Nephron progenitor cell (in vitro differentiated cells): ENCODE measurements around the gene XRN1.
"Not testable (repeated sequence)": the region's sequence is repeated elsewhere in the genome, so short reads cannot be mapped to it uniquely, and the experiment has no call there.

ENCODE experiments used
- DNase-seq: peaks from one replicate; pipeline ENCODE4 v3.0.0; 2021
- H3K27ac Mint-ChIP-seq: 2 replicates; pipeline ENCODE4 v1.8.0; 2021; ENCODE audit warnings: mild to moderate bottlenecking, moderate library complexity, mixed read lengths
- H3K27me3 Mint-ChIP-seq: 2 replicates; pipeline ENCODE4 v1.8.0; 2021; ENCODE audit warnings: mild to moderate bottlenecking, low read depth, mixed read lengths; ENCODE audit not compliant: poor library complexity
- H3K36me3 Mint-ChIP-seq: 2 replicates; pipeline ENCODE4 v1.8.0; 2021; ENCODE audit warnings: low read depth, mixed read lengths
- H3K4me1 Mint-ChIP-seq: 2 replicates; pipeline ENCODE4 v1.8.0; 2021; ENCODE audit warnings: mixed read lengths
- H3K4me3 Mint-ChIP-seq: 2 replicates; pipeline ENCODE4 v1.8.0; 2021; ENCODE audit warnings: mild to moderate bottlenecking, moderate library complexity, mixed read lengths
- H3K9me3 Mint-ChIP-seq: 2 replicates; pipeline ENCODE4 v1.8.0; 2021; ENCODE audit warnings: mild to moderate bottlenecking, moderate library complexity, mixed read lengths
- TF ChIP-seq, protein P1 (sequence below): fragments of 200-600 bp; sonication (generic); IDR thresholded peaks from 2 replicates; pipeline ENCODE4 v1.5.0; 2021; ENCODE audit warnings: antibody characterized with exemption

XRN1 gene

GRCh38 chr3:142319912-142320311 lies 127.9 kb downstream of the XRN1 start:
- Mint-ChIP-seq H3K4me3 (no peak overlapping the region), H3K4me1 (no peaks in the 10 kb centered on the region), H3K9me3 (peaks cover 4% of the 10 kb centered on the region), H3K36me3 (peaks cover 64% of the 10 kb centered on the region), H3K27me3 (no peaks in the 10 kb centered on the region), H3K27ac (no peak overlapping the region)
- no peak for DNase-seq
- TF ChIP-seq, protein P1, sequence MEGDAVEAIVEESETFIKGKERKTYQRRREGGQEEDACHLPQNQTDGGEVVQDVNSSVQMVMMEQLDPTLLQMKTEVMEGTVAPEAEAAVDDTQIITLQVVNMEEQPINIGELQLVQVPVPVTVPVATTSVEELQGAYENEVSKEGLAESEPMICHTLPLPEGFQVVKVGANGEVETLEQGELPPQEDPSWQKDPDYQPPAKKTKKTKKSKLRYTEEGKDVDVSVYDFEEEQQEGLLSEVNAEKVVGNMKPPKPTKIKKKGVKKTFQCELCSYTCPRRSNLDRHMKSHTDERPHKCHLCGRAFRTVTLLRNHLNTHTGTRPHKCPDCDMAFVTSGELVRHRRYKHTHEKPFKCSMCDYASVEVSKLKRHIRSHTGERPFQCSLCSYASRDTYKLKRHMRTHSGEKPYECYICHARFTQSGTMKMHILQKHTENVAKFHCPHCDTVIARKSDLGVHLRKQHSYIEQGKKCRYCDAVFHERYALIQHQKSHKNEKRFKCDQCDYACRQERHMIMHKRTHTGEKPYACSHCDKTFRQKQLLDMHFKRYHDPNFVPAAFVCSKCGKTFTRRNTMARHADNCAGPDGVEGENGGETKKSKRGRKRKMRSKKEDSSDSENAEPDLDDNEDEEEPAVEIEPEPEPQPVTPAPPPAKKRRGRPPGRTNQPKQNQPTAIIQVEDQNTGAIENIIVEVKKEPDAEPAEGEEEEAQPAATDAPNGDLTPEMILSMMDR: no peak

DNA sequence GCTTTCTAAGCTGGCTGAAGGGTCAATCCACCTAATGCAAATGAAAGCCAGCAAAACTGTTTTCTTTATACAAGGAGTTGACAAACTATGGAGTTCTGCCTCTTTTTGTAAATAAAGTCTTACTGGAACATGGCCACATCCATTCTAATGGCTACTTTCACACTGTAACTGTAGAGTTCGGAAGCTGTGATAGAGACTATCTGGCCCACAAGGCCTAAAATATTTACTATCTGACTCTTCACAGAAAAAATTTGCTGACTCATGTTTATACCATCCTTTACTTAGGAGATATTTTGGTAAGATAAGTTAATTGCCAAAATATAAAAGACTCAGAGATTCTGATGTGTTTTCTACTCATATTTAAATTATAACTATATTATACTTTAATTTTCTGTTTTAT lies 128.7 kb downstream of the XRN1 start:
- DNase-seq: no peak
- Mint-ChIP-seq H3K4me1 (no peaks in the 10 kb centered on the region), H3K27me3 (no peaks in the 10 kb centered on the region), H3K36me3 (peaks cover 58% of the 10 kb centered on the region), H3K9me3 (no peaks in the 10 kb centered on the region), H3K27ac (no peak overlapping the region), H3K4me3 (no peak overlapping the region)
- TF ChIP-seq, protein P1: no peak

- DNase-seq: no peak
- Mint-ChIP-seq H3K36me3 (peaks cover 60% of the 10 kb centered on the region), H3K9me3 (no peaks in the 10 kb centered on the region), H3K4me3 (no peak overlapping the region), H3K27me3 (no peaks in the 10 kb centered on the region), H3K4me1 (no peaks in the 10 kb centered on the region), H3K27ac (no peak overlapping the region)
- TF ChIP-seq, protein P1: no peak
Measured at GRCh38 chr3:142318331-142318730, 129.5 kb downstream of the XRN1 start.

- H3K9me3 Mint-ChIP-seq, H3K4me1 Mint-ChIP-seq, H3K27ac Mint-ChIP-seq, H3K4me3 Mint-ChIP-seq, H3K27me3 Mint-ChIP-seq, DNase-seq: not testable (repeated sequence)
- H3K36me3 Mint-ChIP-seq: peaks cover 61% of the 10 kb centered on the region
Measured at GRCh38 chr3:142315978-142316388, 131.9 kb downstream of the XRN1 start.

- Mint-ChIP-seq H3K27ac (no peak overlapping the region), H3K4me1 (no peaks in the 10 kb centered on the region), H3K9me3 (no peaks in the 10 kb centered on the region), H3K27me3 (no peaks in the 10 kb centered on the region), H3K4me3 (no peak overlapping the region), H3K36me3 (peaks cover 53% of the 10 kb centered on the region)
- TF ChIP-seq, protein P1: no peak
- DNase-seq: no peak
Measured at GRCh38 chr3:142315083-142315482, 132.8 kb downstream of the XRN1 start.

GRCh38 chr3:142310439-142310838 lies 137.4 kb downstream of the XRN1 start:
- Mint-ChIP-seq H3K27ac (no peak overlapping the region), H3K36me3 (peaks cover 46% of the 10 kb centered on the region), H3K4me1 (no peaks in the 10 kb centered on the region), H3K9me3 (no peaks in the 10 kb centered on the region), H3K4me3 (no peak overlapping the region), H3K27me3 (no peaks in the 10 kb centered on the region)
- no peak for DNase-seq
- TF ChIP-seq, protein P1: no peak

DNA sequence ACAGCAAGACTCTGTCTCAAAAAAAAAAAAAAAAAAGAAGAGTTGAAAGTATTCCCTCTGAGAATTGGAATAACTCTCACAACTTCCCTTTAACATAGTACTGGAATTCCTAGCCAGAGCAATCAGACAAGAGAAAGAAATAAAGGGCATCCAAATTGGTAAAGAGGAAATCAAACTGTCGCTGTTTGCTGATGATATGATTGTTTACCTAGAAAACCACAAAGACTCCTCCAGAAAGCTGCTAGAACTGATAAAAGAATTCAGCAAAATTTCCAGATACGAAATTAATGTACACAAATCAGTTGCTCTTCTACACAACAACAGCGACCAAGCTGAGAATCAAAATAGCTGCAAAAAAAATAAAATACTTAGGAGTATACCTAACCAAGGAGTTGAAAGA lies 145.0 kb downstream of the XRN1 start:
- not testable (repeated sequence) for H3K27me3 Mint-ChIP-seq, H3K4me1 Mint-ChIP-seq, H3K27ac Mint-ChIP-seq, DNase-seq, H3K4me3 Mint-ChIP-seq
- H3K36me3 Mint-ChIP-seq: peaks cover 55% of the 10 kb centered on the region
- H3K9me3 Mint-ChIP-seq: peaks cover 48% of the 10 kb centered on the region
